GM19468 (cell line): ENCODE results near the gene OPCML.
A peak's percentile ranks its signal among the peaks of the same experiment; 100 is the strongest.

Source experiments
- ATAC-seq: cut with Tn5 transposase; IDR thresholded peaks from one replicate; pipeline ENCODE4 v1.9.1; 2021; ENCODE audit warnings: mild to moderate bottlenecking, moderate library complexity, moderate number of reproducible peaks; ENCODE audit not compliant: unreplicated experiment; ENCODE audit errors: extremely low read depth

Gene OPCML

DNA sequence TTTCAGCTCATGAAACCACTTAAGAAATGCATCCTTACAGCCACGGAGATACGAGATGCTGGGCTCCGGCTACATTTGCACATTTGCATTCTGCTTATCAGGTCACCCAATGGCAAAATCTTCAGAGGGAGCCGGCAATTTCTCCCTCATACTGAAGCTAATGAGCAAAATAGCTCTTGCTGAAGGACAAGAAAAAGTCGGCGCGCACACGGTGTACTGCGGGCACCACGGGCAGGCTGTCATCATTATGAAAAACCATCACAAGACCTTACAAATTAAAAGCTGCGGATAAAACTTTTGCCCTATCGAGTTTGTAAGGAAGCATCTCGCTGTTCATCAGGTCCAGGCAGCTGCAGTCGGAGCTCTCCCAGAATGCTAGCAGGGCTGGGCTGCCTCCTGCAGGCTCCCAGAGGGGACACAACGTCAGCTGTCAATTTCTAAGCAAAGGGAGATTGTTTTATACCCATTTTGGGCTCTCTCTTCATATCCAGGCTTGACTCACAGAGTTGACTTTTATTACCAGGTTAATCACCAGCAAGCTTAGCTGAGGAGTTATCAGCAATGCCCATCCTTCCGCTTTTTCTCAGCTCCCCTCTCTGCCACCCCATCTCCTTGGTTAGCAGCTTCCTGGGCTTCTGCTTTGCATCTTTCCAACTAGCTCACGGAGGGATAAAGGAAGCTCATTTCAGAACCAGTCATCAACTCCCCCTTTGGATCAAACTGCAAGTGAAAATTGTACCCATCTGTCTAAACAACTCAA, 375.1 kb downstream of the OPCML start:
- ATAC-seq, result no peak

DNA sequence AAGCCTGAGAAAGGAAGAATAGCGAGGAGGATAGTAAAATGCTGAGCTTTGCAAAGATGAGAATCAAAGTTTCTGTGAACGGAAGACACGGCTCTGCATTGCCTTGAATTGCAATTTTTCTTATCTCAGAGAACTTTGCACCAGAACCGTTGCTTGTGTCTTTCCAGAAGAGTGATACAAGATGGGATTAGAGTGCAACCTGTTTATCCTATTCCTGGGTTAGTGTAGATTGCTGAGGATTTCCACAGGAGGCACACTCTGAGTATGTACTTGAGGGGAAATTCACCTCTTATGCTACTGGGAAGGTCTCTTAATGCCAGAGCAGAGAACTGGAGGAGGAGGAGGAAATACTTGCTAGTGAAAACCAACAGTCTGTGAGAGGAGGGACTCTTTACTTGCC, 377.5 kb downstream of the OPCML start:
- ATAC-seq, result no peak

DNA sequence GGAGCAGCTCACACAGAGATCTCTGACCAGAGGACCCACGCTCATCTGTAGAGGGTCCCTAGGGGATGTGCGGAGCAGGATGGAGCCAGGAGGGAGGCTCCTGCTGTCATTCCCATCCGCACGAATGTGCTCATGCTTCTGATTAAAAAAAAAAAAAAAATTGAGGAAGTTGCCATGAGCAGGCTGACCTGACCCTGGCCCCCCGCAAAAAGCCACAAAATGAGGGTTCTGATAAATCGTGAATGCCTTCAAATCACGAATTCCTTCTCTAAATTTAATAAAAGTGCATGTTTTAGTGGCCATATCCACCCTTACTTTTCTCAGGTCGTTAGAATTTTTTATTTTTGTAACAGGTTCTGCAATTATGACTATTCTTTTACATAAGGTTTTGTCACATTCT, 378.2 kb downstream of the OPCML start:
- ATAC-seq, result no peak

DNA sequence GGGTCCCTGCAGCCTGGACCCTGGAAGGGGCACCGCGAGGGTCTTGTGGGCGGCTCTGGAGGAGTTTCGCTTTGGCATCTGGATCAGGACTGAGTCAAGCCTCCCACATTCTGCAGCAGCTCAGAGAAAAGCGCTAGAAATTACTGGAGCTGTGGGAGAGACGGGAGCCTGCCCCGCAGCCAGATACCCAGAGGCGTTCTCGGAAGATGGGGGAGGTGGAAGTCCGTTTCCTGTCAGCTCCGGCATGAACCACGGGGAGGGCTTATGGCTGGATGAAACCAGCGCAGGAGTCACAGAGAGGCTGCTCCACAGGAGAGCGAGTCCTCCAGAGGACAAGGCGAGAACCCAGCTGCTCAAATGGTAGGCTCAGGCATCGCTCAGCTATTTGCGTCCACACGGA, 379.3 kb downstream of the OPCML start:
- no peak for ATAC-seq

DNA sequence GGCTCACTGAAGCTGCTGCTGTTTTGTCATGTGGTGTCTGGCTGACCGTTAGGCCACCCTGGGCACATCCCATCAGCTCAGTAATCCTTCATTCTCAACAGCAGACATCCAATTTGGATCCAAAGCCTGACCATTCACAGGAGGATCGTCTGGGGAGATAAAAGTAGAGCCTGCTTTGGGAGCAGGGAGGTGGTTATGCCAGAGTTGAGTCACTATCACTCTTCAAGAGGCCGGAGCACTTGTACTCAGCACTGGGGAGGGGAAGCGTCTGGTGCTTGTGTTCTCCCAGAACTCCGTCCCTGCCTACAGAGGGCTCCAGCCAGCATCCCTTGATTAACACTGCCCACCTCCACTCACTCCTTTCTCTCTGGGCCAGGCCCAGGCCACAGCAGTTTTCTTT, 382.6 kb downstream of the OPCML start:
- ATAC-seq, result no peak

DNA sequence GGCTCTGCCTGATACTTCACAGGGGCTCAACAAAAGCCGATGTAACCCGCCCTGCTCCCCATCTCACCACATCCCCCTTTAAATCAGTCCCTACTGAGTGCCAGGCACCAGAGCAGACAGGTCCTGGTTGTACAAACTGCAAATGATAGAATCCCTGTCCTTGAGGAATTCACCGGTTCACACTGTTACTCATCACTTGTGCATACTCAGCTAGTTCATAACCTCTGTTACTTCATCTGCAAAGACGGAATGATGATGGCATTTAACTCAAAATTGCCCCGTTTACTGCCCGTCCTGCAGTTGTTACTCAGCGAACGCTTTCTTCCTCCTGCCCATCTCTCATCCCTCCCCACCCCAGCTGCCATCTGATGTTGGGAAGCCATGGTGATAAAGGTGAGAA, 384.7 kb downstream of the OPCML start:
- ATAC-seq, result no peak

DNA sequence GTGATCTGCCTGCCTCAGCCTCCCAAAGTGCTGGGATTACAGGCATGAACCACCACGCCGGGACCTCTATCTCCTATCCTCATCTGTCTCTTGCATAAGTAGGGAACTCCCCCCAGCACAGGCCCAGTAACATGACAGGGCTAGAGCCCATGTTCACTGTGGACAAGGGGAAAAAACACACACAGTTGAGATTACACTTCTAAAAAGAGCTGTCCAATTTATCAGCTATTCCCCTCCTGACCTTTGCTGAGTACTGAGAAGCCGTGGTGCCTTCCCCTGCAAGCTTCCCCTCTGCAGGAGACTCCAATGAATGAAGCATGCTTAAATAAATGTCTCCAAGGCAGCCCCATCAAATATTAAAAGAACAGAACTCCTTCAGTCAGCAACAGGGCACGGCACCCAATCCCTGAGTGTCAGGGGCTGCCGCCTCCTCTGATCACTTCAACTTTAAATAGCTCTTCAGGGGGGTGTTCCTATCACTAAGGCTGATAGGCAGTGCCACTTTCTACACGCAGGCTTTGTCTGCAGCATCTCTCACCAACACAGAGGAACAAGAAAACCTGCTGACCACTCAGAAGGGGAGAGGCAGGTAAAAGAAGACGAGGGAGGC, 385.5 kb downstream of the OPCML start:
- ATAC-seq, result no peak

DNA sequence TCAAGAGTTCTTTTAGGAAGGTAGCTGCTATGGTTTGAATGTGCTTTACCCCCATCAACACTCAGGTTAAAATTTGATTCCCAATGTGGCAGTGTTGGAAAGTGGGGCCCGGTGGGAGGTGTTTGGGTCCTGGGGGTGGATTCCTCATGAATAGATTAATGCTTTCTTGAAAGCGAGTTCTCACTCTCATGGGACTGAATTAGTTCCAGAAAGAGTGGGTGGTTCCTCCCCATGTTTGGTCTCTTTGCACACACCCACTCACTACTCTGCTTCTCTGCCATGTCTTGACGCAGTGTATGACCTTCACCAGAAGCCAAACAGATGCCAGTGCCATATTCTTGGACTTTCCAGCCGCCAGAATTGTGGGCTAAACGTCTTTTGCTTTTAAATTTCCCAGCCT, 394.4 kb downstream of the OPCML start:
- ATAC-seq, result no peak

DNA sequence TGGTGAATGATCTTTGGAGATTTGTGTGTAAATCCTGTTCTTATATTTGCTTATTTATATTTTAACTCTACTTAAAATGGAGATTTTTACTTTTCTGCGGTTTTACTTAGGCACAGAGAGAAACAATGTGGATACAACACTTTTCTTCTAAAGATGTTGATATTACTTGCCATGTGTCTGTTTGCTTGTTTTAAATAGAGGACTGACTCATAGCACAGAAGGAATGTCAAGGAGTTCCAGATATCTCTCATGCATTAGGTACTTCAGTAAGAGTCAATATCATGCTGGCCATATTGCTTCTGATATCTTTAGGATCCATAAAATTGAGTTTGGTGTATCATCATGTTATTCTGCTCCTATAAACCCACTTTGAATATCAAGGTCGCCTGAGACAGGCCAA, 395.0 kb downstream of the OPCML start:
- ATAC-seq, result no peak

DNA sequence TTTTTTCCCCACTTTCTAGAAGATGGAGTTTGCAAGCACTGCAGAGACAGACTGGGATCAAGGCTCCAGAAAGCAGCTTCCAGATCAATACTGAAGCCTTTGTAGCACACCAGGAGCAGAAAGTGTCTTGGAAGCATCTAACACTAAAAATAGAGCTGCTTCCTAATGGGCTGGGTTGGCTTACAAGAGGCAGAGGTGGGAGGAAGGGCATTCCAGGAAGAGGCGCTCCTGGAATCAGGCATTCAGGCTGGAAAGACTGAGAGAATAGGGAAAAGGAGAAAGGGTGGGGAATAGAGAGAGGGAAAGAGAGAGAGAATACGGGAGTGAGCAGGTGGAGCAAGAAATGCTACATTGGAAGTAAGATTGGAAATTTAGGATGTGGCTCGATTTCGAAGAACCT, 395.9 kb downstream of the OPCML start:
- ATAC-seq, result no peak

DNA sequence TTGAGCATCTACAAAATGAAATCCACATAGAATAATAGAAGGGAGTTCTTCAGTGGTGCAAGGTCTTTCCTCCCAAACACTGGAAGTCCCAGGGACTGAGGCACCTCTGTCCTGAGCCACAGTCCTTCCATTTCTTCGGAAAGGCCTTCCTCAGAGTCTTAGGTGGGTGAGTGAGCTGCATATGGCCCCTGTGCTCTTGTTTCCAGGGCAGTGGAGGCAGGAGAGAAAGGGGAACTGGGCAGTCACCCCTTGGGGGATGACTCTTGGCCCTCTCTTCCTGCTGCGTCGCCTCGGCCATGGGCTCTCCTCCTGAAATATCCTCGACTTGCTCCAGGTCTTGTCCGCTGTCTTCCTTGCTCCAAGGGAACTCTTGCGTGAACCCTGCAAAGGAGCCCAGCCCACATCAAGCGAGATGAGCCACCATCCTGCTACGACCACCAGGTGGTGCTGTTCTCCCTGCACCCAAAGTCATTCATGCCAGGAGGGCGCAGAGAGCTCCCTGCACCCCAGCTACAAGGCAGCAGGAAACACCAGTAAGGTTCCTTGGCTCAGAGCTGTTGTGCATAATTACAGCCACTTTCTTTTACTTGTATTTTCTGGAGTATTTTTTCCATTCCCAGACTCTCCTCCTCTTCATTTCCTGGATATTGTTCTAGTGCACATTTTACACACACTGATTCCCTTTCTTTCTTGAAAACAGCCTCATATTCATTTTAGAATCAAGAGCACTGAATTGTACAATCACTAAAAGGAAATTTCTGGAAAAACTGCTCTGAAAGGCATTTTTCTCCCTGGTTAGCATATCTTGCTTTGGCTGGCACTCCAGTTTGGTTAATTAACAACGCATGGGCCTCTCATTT, 397.8 kb downstream of the OPCML start:
- ATAC-seq, result peak; percentile 76

DNA sequence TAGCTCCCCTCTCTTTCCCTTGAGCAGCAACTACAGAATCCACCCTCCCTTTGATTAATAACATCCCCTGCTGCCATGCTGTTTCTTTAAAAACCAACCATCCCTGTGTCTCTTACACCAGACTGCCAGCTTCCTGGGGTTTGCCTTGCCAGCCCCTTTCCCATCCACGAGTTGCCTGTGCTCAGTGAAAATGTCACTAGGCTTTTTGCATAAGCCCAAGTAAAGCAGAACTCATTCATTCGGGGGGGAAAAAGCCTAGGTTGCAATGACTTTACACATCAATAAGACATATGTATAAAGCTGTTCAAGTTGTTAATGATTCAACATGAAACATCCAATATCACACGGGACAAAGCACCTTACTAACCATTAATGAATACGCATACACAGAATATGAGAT, 398.7 kb downstream of the OPCML start:
- ATAC-seq, result no peak

DNA sequence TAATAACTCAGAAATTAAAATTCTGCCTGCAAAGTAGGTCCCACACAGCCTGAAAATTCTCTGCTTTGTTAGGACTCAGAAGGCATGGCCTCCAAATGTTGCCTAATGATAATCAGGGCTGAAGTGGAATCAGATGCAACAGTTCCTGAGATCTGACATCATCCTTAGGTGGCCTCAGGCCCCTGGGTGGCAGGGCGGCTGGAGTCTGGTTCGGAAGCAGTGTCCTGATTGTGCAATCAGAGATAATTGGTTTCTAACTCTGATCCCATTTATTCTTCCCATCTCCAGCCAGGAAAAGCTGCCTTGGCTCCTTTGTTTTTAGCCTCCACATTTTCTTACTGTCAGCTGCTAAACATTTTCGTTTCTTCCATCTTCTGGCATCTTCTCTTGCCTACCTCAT, 399.3 kb downstream of the OPCML start:
- ATAC-seq, result no peak

DNA sequence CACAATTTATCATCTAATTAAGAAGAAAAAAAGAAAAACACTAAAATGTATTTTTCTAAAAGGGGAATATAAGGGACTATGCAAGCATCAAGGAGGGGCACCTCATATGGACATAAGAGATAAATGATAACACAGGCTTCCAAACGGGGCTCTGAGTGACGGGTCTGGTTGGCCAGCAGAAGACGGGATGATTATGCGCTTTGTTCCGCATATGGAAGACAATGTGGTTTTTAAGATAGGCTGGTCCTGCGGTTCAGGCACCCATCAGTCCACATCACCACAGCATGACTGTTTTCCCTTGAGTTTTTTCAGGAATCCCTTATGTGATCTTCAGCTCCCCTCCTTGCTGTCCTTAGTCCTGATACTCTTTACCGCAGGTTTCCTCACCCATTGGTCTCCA, 404.6 kb downstream of the OPCML start:
- no peak for ATAC-seq

DNA sequence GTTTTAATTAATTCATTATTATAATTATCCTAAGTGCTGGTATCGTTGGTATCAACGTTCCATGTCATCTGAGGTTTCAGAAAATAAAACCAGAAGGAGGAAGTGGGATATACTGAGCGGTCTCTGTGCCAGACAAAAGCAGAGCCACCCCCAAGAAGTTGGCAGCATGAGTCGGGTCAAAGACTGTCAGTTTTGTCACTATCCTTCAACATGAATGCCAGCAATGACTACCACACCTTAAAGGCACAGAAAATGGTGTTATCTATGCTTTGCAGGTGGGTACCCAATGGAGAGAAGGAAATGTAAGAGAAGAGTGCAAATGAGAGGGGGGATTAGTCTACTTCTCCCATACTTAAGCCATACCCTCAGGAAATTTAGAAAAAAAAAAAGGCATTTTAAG, 408.5 kb downstream of the OPCML start:
- ATAC-seq, result no peak

DNA sequence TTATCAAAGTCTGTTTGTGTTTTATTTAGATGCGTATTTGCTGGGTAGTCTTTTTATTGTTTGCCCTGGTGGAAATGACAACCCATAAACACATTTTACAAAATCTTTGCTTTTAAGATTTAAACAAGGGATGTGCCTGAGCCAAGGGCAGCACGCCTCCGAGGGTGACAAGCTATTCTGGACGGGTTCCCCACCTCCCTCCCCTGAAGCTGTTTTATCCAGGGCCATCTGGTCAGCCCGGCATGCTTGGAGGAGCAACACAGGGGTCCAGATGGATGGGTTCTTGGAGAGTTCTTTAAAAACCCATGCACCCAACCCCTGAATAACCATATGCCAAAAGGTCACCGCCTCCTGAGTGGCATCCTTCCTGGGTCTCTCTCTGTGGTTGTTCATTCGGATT, 408.9 kb downstream of the OPCML start:
- no peak for ATAC-seq

DNA sequence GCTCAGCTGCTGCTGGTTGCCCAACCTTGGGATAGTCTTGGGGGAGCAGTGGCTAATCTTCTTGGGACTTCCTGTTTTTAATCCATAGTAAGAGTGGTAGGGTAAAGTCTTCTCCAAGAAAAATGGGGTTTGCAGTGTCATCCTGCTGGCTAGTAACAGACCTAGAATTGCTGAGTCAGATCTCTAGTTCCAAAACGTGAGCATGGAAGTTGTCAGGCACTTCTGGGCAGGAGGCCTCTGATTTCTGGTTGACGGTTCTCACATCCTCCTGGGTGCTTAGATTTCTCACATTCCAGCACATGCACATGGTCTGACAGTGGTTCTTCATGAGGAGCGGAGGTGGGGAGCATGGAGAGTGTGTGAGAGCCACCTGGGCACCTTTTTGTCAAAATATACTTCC, 410.0 kb downstream of the OPCML start:
- ATAC-seq, result no peak

DNA sequence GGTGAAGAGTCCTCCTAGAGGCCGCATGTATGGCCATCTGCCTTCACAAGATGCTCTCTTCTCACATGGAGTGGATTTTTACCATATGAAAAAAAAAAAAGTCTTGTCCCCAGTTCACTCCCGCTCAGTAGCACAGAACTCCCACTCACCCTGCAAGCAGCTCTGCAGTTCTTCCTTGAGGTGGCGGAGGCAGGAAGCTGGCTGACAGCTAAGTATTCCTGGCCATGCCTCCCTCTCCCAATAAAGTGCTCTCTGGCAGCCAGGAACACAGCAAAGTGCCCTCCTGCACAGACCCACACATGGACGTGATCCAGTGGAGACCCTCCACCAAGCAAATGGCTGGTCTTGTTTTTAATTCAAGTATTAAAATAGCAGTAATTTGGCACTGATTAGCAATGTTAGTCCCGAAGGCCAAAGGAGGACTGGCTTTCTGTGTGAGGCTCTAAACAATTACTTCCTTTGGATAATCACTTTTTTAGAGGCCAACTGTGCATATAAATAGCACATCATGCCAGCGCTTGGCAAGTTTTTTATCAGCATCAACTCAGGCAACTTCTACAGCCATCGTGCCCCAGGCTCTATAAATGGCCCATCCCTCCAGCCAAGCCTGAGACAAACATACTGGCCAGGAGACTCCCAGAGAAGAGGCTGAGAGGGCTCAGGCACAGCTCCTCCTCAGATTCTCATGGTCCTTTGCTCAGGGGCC, 413.6 kb downstream of the OPCML start:
- no peak for ATAC-seq

DNA sequence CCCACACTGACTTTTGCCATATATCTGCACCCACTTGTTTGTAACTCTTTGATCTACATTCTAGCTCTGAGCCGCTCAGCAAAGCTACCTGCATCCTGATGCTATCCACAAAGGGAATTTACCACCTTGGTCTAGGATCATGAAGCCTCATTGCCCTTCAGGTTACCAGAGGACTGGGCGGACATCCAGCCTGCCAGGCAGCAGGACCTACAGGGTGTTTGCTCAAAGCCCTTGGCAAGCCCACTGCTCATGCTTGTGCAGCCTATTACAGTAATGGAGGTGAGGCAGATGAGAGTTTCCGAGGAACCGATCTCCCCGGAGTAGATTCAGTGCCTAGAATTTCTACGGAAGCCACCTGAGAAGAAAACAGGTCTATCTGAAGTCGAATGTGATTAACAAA, 417.2 kb downstream of the OPCML start:
- ATAC-seq, result no peak

DNA sequence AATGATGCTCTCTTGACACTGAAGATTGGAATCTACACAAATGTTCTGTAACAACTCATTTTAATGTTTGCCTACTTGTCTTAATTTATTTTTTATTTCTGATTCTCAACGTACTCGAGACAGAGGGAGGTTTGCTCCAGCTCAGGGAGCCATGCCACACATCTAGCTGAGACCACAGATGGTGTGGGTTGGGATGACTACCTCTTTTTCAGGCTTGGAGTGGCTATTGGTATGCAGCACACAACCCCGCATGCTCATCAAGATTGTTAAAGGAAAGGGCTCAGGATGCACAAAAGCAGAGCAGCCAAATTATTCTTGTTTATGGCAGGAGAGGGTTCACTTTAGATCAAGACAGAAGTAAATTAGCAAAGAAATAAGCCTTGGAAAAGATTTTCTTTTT, 424.5 kb downstream of the OPCML start:
- no peak for ATAC-seq

DNA sequence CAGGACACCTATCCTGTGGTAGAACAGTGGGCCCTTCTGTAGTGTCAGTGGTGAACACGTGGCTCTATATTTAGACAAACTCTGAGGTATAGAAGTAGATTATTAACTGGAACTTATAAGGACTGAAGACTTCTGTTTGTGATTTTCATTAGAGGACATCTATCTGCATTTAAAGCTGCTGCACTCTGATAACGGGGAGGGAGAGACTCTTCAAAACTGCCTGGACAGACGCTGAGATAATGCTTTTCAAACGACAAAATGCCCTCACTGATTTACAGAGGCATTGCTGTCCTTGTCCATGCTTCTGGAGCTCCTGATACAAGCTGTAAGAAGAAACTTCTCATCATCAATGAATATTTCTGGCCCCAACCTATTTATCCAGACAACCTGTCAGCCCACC, 425.2 kb downstream of the OPCML start:
- ATAC-seq, result no peak
